Measurements from ENCODE around the gene IGF2.
A peak's percentile ranks its signal among the peaks of the same experiment; 100 is the strongest.

IGF2 gene

DNA sequence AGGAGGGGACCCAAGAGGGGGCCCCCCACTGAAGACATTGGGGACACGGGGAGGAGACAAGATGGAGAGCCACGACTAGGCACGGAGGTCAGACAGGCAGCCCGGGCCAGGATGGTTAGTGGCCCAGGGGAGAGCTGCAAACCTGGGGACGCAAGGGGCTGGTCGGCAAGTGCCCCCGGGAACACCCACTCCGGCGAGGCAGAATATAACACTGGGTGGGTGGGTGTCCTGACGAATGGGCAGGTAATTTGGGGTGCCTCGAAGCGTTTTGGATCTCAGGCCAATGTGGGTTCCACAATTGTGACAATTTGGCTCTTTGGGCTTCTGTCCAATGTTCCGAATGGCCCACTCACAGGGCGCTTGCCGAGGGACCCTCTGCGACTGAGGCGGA is 9.9 kb downstream of the IGF2 start:
- Histone ChIP-seq H3K9ac (ENCODE audit: low read depth, low read length, poor library complexity) (no peak overlapping the region), H3K14ac (ENCODE audit: low read length) (peak overlapping the region; percentile 12), H2BK12ac (ENCODE audit: low read length) (no peak overlapping the region), H3K4me3 (ENCODE audit: low read length in 2 of 2) (no peak overlapping the region), H4K8ac (ENCODE audit: low read depth, low read length) (no peak overlapping the region), H3K9me3 (replicated peaks in 1 of 2; ENCODE audit: control insufficient read depth in 2 of 2, insufficient read depth in 1 of 2, low read depth in 1 of 2, low read length in 2 of 2) (peaks cover 0 to 6% of the 10 kb centered on the region in 2 donors), H3K4me1 (ENCODE audit: control insufficient read depth in 2 of 2, insufficient read depth in 1 of 2, low read depth in 1 of 2, low read length in 2 of 2) (peaks cover 0 to 1% of the 10 kb centered on the region in 2 donors), H2BK15ac (ENCODE audit: low read length) (peak overlapping the region; percentile 49), H3K4me2 (ENCODE audit: insufficient read depth, low read length, poor library complexity, severe bottlenecking) (no peak overlapping the region), H2AK5ac (ENCODE audit: low read depth, low read length) (peak overlapping the region; percentile 78), H3K27me3 (ENCODE audit: control insufficient read depth in 3 of 3, insufficient read depth in 3 of 3, low read depth in 1 of 3, low read length in 3 of 3) (peaks cover 0 to 27% (median 20%) of the 10 kb centered on the region in 3 experiments), H2BK5ac (ENCODE audit: low read length) (peak overlapping the region; percentile 24), H4K91ac (ENCODE audit: low read depth, low read length, poor library complexity) (no peak overlapping the region), H3K79me1 (ENCODE audit: low read depth, low read length) (no peaks in the 10 kb centered on the region), H3K18ac (ENCODE audit: low read length) (peak overlapping the region; percentile 28), H3K36me3 (replicated peaks in 1 of 2; ENCODE audit: control insufficient read depth in 2 of 2, insufficient read depth in 2 of 2, low read length in 2 of 2) (no peaks in the 10 kb centered on the region), H2BK120ac (ENCODE audit: low read depth, low read length) (no peak overlapping the region), H2AFZ (ENCODE audit: low read length) (no peak overlapping the region), H3K4ac (ENCODE audit: low read length) (no peak overlapping the region), H3K23ac (ENCODE audit: low read depth, low read length, poor library complexity) (no peak overlapping the region), H3K27ac (replicated peaks; ENCODE audit: low read length) (no peak overlapping the region)
- DNase-seq (ENCODE audit: low spot score) = no peak
- no CpG with 5 or more reads among the region's 17 CpGs for WGBS, 2 donors (ENCODE audit: extremely low coverage in 2 of 2, insufficient read length in 2 of 2, insufficient replicate concordance in 1 of 2)

DNA sequence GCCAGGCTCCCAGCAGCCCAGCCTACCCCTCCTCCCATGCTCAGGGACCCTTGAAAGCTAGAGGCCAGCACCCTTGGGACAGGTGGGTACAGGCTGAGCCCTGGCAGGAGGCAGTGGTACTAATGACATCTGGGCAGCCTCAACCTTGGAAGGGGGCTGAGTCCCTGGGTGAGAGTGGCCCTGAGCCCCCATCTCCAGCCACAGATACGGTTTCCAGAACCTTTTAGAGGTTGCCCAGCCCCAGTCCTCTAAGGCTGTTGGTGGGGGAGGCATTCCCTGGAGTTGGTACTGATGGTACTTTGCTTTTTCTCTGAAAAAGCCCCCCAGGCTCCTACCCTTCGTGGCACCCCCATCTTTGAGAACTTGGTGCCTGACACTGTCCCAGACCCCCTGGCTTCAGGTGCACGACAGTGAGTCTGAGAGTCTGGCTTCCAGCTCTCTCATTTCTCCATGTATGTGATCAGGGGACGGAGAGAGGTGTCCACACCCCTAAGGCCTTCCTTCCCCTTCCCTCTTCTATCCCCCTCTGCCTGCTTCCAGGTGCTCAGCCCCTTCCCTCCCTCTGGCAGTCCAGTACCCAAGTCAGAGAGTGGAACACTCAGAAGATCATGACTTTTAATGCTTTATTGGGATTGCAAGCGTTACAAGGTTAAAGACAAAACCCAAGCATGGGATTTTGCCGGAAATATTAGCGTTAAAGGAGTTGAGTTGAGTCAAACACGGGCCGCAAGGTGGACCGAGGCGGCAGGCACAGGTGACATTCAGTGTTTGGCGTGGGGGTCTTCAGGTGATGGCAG is 10.5 kb downstream of the IGF2 start:
- no peak overlapping the region for H3K4me2 ChIP-seq (ENCODE audit: insufficient read depth, low read length, poor library complexity, severe bottlenecking)
- H3K9me3 ChIP-seq (replicated peaks in 1 of 2; ENCODE audit: control insufficient read depth in 2 of 2, insufficient read depth in 1 of 2, low read depth in 1 of 2, low read length in 2 of 2) = peaks cover 0 to 6% of the 10 kb centered on the region in 2 donors
- WGBS, 2 donors (ENCODE audit: extremely low coverage in 2 of 2, insufficient read length in 2 of 2, insufficient replicate concordance in 1 of 2) = no CpG with 5 or more reads among the region's 12 CpGs

DNA sequence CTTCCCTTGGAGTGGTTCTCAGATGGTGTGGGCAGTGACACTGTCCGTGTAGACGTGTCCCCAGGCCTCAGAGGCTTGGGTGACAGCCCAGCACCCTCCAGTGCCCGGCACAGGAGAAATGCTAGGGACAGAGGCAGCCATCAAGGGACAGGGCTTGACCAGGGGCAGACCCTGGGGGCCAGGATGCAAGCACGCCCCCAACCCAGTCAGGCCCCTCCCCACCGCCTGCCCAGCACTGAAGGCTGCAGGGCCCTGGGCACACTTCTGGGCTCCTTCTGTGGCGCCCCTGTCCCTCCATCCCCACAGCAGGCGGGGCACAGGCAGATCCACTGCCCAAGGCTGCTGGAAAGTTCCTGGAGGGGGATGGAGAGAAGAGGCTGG is 11.1 kb downstream of the IGF2 start:
- Histone ChIP-seq H3K27me3 (ENCODE audit: control insufficient read depth in 3 of 3, insufficient read depth in 3 of 3, low read depth in 1 of 3, low read length in 3 of 3) (peaks cover 0 to 16% (median 9%) of the 10 kb centered on the region in 3 experiments), H3K18ac (ENCODE audit: low read length) (peak overlapping the region; percentile 76), H3K4me2 (ENCODE audit: insufficient read depth, low read length, poor library complexity, severe bottlenecking) (no peak overlapping the region), H4K8ac (ENCODE audit: low read depth, low read length) (no peak overlapping the region), H3K36me3 (replicated peaks in 1 of 2; ENCODE audit: control insufficient read depth in 2 of 2, insufficient read depth in 2 of 2, low read length in 2 of 2) (no peaks in the 10 kb centered on the region), H3K4ac (ENCODE audit: low read length) (no peak overlapping the region), H2BK120ac (ENCODE audit: low read depth, low read length) (peak overlapping the region; percentile 72), H2BK5ac (ENCODE audit: low read length) (no peak overlapping the region), H2AK5ac (ENCODE audit: low read depth, low read length) (peak overlapping the region; percentile 81), H3K4me1 (ENCODE audit: control insufficient read depth in 2 of 2, insufficient read depth in 1 of 2, low read depth in 1 of 2, low read length in 2 of 2) (peaks cover 0 to 1% of the 10 kb centered on the region in 2 donors), H3K27ac (replicated peaks; ENCODE audit: low read length) (no peak overlapping the region), H3K9ac (ENCODE audit: low read depth, low read length, poor library complexity) (no peak overlapping the region), H2BK15ac (ENCODE audit: low read length) (no peak overlapping the region), H3K4me3 (ENCODE audit: low read length in 2 of 2) (no peak overlapping the region), H2BK12ac (ENCODE audit: low read length) (no peak overlapping the region), H3K79me1 (ENCODE audit: low read depth, low read length) (no peaks in the 10 kb centered on the region), H4K91ac (ENCODE audit: low read depth, low read length, poor library complexity) (no peak overlapping the region), H2AFZ (ENCODE audit: low read length) (no peak overlapping the region), H3K23ac (ENCODE audit: low read depth, low read length, poor library complexity) (no peak overlapping the region), H3K9me3 (replicated peaks in 1 of 2; ENCODE audit: control insufficient read depth in 2 of 2, insufficient read depth in 1 of 2, low read depth in 1 of 2, low read length in 2 of 2) (peaks cover 0 to 6% of the 10 kb centered on the region in 2 donors), H3K14ac (ENCODE audit: low read length) (no peak overlapping the region)
- no CpG with 5 or more reads among the region's 7 CpGs for WGBS, 2 donors (ENCODE audit: extremely low coverage in 2 of 2, insufficient read length in 2 of 2, insufficient replicate concordance in 1 of 2)
- DNase-seq (ENCODE audit: low spot score) = no peak

More for the DNA sequence above, 10.5 kb downstream of the IGF2 start:
- Histone ChIP-seq H3K79me1 (ENCODE audit: low read depth, low read length) (no peaks in the 10 kb centered on the region), H2AK5ac (ENCODE audit: low read depth, low read length) (peak overlapping the region; percentile 81), H3K18ac (ENCODE audit: low read length) (peak overlapping the region; percentile 76), H2BK15ac (ENCODE audit: low read length) (no peak overlapping the region), H3K4me1 (ENCODE audit: control insufficient read depth in 2 of 2, insufficient read depth in 1 of 2, low read depth in 1 of 2, low read length in 2 of 2) (peaks cover 0 to 1% of the 10 kb centered on the region in 2 donors), H4K91ac (ENCODE audit: low read depth, low read length, poor library complexity) (no peak overlapping the region), H3K27me3 (ENCODE audit: control insufficient read depth in 3 of 3, insufficient read depth in 3 of 3, low read depth in 1 of 3, low read length in 3 of 3) (peaks cover 0 to 21% (median 15%) of the 10 kb centered on the region in 3 experiments), H3K4ac (ENCODE audit: low read length) (no peak overlapping the region), H2AFZ (ENCODE audit: low read length) (no peak overlapping the region), H3K36me3 (replicated peaks in 1 of 2; ENCODE audit: control insufficient read depth in 2 of 2, insufficient read depth in 2 of 2, low read length in 2 of 2) (no peaks in the 10 kb centered on the region), H3K14ac (ENCODE audit: low read length) (no peak overlapping the region), H2BK5ac (ENCODE audit: low read length) (no peak overlapping the region), H2BK12ac (ENCODE audit: low read length) (no peak overlapping the region), H3K4me3 (ENCODE audit: low read length in 2 of 2) (no peak overlapping the region), H4K8ac (ENCODE audit: low read depth, low read length) (no peak overlapping the region), H3K27ac (replicated peaks; ENCODE audit: low read length) (no peak overlapping the region), H3K23ac (ENCODE audit: low read depth, low read length, poor library complexity) (no peak overlapping the region), H3K9ac (ENCODE audit: low read depth, low read length, poor library complexity) (no peak overlapping the region), H2BK120ac (ENCODE audit: low read depth, low read length) (peak overlapping the region; percentile 72)
- DNase-seq (ENCODE audit: low spot score) = no peak

DNA sequence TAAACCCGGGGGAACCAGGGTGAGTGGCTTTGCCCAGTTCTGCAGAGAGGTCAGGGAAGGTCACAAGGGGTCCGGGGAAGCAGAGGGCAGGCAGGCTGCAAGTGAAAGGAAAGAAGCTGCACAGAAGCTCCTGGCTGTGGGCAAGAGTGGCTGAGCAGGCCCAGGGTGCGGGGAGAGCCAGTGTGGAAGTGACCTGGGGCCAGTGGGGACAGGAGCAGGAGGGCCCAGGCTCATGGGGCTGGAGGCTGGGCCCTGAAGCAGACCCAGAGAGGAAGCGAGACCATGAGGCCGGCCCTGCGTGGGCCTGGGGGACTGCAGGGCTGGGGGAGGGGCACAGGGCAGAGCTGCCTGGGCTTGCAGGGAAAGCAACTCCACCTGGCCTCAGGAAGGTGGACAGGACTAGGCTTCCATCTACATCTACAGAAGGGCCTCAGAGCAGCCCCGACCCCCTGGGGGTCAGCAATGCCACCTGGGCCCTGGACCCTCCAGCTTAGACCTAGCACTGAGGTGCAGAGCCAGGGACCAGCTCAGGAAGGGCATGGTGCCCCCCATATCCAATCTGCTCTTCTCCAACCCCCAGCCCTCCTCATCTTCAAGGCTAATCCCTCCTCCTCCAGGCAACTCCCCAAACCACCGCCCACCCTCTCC is 11.6 kb downstream of the IGF2 start:
- H3K27me3 ChIP-seq (ENCODE audit: control insufficient read depth in 3 of 3, insufficient read depth in 3 of 3, low read depth in 1 of 3, low read length in 3 of 3) = peaks cover 0 to 11% (median 6%) of the 10 kb centered on the region in 3 experiments
- no peak overlapping the region for H3K23ac ChIP-seq (ENCODE audit: low read depth, low read length, poor library complexity)
- peak overlapping the region; percentile 73 for H2BK12ac ChIP-seq (ENCODE audit: low read length)
- H3K14ac ChIP-seq (ENCODE audit: low read length) = no peak overlapping the region
- H3K36me3 ChIP-seq (replicated peaks in 1 of 2; ENCODE audit: control insufficient read depth in 2 of 2, insufficient read depth in 2 of 2, low read length in 2 of 2) = no peaks in the 10 kb centered on the region
- no CpG with 5 or more reads among the region's 8 CpGs for WGBS, 2 donors (ENCODE audit: extremely low coverage in 2 of 2, insufficient read length in 2 of 2, insufficient replicate concordance in 1 of 2)
- no peak overlapping the region for H4K91ac ChIP-seq (ENCODE audit: low read depth, low read length, poor library complexity)
- H3K4me3 ChIP-seq (ENCODE audit: low read length in 2 of 2) = no peak overlapping the region
- no peak overlapping the region for H3K4ac ChIP-seq (ENCODE audit: low read length)
- peak overlapping the region; percentile 81 for H2AK5ac ChIP-seq (ENCODE audit: low read depth, low read length)
- H3K79me1 ChIP-seq (ENCODE audit: low read depth, low read length) = no peaks in the 10 kb centered on the region
- peak overlapping the region; percentile 72 for H2BK120ac ChIP-seq (ENCODE audit: low read depth, low read length)
- H3K4me2 ChIP-seq (ENCODE audit: insufficient read depth, low read length, poor library complexity, severe bottlenecking) = no peak overlapping the region
- H3K4me1 ChIP-seq (ENCODE audit: control insufficient read depth in 2 of 2, insufficient read depth in 1 of 2, low read depth in 1 of 2, low read length in 2 of 2) = peaks cover 0 to 2% of the 10 kb centered on the region in 2 donors
- H3K9me3 ChIP-seq (replicated peaks in 1 of 2; ENCODE audit: control insufficient read depth in 2 of 2, insufficient read depth in 1 of 2, low read depth in 1 of 2, low read length in 2 of 2) = peaks cover 0 to 6% of the 10 kb centered on the region in 2 donors
- H4K8ac ChIP-seq (ENCODE audit: low read depth, low read length) = no peak overlapping the region
- H2BK15ac ChIP-seq (ENCODE audit: low read length) = no peak overlapping the region
- H2AFZ ChIP-seq (ENCODE audit: low read length) = no peak overlapping the region
- no peak for DNase-seq (ENCODE audit: low spot score)
- H3K18ac ChIP-seq (ENCODE audit: low read length) = peak overlapping the region; percentile 76
- H2BK5ac ChIP-seq (ENCODE audit: low read length) = no peak overlapping the region
- H3K9ac ChIP-seq (ENCODE audit: low read depth, low read length, poor library complexity) = no peak overlapping the region
- H3K27ac ChIP-seq (replicated peaks; ENCODE audit: low read length) = no peak overlapping the region

Measured in neuronal stem cell (in vitro differentiated cells).